Activated CD8-positive, alpha-beta memory T cell treated with anti-CD3 and anti-CD28 coated beads for 36 hours (primary cell): Measurements from ENCODE around the gene GPR149. TPM values are rescaled to one million over a fixed set of nuclear protein-coding genes. Genes with fewer than 3 reads are reported as not detected.

Experiments
- CTCF ChIA-PET: fragments of 350-600 bp; sonication (Branson Sonifier 250); formaldehyde crosslinking; loops from one replicate; lab custom pipeline; 2021; ENCODE audit warnings: antibody characterized with exemption; lab: Charles Lee
- POLR2A ChIA-PET: fragments of 350-600 bp; sonication (Branson Sonifier 250); formaldehyde crosslinking; loops from one replicate; lab custom pipeline; 2021; ENCODE audit warnings: antibody characterized with exemption; lab: Charles Lee
- total RNA-seq, 2 experiments: library from RNA; stranded (reverse); gene quantifications; one replicate each; pipeline ENCODE4 v1.2.3, GENCODE V29; 2021

Gene GPR149
- total RNA-seq, 2 experiments from 2014 or later, result not detected

DNA sequence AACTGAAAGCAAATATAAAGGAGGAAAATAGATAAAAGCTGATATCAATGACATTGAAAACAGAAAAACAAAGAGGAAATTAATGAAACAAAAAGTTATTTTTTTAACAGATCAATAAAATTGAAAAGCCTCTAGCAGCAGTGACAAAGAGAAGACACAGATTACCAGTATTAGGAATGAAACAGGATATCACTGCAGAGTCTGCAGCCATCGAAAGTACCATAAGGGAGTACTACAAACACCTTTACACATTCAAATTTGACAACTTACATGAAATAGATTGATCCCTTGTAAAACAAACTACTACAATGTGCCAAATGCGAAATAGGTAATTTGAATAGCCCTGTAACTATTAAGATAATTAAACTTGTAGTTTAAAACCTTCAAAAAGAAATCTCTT, 80.8 kb downstream of the GPR149 start:
- CTCF ChIA-PET, result no interaction called here
- POLR2A ChIA-PET, result no interaction called here

DNA sequence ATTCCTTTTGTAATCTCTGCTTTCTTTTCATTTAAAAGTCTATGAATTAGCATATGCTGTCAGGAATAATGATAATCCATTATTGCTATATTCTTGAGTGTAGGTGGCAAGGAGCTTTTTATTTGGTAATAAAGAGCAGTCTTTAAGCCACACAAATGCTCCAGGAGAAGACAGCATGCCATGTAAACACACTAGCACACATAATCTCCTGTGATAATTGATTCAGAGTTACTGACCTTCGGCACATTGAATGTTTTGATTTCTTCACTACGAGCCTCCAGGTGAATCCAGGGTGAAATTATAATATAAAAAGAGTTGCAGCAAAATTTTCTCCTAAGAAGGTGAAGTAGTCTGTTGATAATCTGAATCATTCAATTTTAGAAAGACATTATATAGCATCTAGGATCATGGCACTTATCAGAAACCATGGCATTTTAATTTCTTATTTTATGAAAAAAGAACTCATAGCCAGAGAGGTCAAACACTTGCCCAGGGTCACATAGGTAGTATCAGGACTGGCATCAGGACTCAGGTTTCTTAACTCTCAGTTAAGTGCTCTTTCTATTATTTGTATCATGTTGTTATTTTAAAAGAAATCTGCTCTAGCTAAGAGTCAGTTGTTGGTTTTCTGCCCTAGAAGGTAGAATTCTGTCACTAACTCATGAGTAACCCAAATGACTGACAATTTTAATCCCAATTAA, 84.4 kb downstream of the GPR149 start:
- POLR2A ChIA-PET, result no interaction called here
- CTCF ChIA-PET, result no interaction called here

GRCh38 chr3:154338570-154338969, 91.4 kb downstream of the GPR149 start:
- POLR2A ChIA-PET, result no interaction called here
- CTCF ChIA-PET, result no interaction called here

- POLR2A ChIA-PET, result no interaction called here
Measured at GRCh38 chr3:154338008-154338407, 92.0 kb downstream of the GPR149 start.

GRCh38 chr3:154334973-154335420, 95.0 kb downstream of the GPR149 start:
- ChIA-PET POLR2A (no interaction called here), CTCF (no interaction called here)

More at GRCh38 chr3:154338008-154338407, 92.0 kb downstream of the GPR149 start:
- CTCF ChIA-PET, result no interaction called here

- CTCF ChIA-PET, result no interaction called here
- POLR2A ChIA-PET, result no interaction called here
Measured at GRCh38 chr3:154327871-154328270, 102.1 kb downstream of the GPR149 start.

DNA sequence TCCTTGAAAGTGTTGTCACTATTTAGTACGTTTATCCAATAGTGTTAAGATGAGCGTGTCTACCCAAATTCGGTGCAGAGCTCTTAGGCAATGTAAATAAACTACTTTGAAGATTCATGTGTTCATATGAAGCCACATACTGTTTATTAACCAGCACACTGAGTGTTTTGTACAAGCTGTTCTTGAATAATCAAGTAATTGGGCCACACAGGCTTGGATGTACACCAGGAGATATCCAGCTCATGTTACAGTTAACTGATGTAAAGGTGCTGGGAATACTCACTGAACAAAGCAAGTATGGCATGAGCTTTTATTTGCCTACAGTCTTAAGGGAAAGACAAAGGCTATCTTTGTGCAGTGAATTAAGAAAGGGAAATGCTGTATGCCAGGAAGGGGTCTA, 105.1 kb downstream of the GPR149 start:
- CTCF ChIA-PET, result interaction anchor here (1.0 kb wide), 1 partner anchor 19 kb away, joined by 4 read pairs; no protein-coding TSS in a partner anchor
- POLR2A ChIA-PET, result interaction anchor here (0.6 kb wide), 1 partner anchor 1939 kb away, joined by 3 read pairs; no protein-coding TSS in a partner anchor

DNA sequence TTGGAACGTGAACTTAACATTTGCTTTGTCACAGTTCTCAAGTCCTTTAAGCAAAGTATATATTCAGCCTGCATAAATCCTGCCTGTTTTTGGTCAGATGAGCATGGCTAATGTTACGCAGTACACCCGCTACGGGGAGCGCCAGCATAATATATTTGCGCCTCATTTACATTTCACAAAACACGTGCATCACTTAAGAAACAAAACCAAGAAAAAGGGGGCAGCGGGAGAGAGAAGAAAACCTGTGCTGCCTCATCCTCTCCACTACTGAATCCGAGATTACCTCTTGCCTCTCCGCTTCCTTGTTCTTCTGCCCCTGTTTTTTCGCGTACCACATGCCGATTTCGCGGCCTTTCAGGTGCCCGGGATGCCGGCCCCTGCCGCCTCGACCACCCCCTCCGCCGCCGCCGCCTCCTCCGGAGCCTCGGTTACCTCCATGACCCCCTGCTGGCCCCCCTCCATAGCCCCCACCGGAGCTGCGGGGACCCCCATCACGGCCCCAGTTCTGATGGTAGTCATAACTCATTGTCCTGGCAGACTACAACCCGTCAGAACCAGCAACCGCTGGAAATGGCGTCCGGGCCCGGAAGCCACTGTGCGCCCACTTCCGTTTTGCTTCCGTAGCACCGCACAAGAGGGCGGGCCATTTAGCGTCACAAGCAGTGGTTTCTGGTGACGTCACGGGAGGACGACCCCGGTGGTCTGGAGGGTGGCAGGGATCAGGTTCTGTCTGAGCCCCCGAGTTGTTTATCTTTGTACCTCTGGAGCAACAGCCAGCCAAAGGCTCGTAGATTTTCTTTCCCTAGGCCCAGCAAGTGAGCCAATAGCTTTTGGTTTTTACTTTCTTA, 105.9 kb downstream of the GPR149 start, which contains the start of gene DHX36:
Gene DHX36 (minus strand): TSS at position 597 of the 848 bp plus-strand sequence. CDS start 71 bp downstream, at position 526.
- ChIA-PET POLR2A (interaction anchor here (0.6 kb wide), 2 partner anchors 40 to 155 kb away, joined by 3 to 7 read pairs; no protein-coding TSS in a partner anchor), CTCF (interaction anchor here (0.5 to 1.0 kb wide), 2 partner anchors 18 to 175 kb away, joined by 3 to 4 read pairs; no protein-coding TSS in a partner anchor)

DNA sequence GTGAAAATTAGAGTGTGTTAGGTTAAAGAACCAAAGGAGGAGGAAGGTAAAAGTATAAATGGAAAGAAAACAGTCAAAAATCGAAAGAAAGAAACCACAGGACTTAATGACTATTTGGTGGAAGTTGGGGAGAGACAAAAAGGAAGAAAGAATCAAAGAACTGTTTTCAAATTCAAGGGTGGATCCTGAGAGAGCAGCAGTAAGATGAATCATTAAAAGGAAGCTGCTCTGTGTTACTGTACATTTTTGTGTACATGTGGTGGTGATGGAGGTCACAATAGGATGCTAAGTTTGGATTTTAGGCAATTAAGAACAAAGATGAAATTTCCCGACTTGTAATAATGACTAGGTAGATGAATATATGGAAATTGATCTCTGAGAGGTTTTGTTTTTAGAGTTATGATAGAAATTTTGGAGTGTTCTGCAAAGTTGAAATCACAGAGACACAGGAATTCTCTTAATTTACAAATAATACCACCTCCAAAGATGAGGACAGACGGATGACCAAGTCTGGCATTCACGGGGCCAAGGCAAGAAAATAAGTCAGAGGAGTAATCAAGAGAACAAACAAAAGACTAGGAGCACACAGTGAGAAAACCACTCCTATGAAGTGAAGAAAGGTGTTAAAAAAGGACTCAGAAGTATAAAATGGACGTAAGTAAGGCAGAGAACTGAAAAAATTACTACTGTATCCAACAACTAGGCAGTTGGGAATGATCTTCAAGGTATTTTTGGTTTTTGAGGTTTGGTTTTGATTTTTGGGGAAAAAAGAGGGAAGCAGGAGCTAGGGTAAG, 112.8 kb downstream of the GPR149 start:
- CTCF ChIA-PET, result no interaction called here
- POLR2A ChIA-PET, result no interaction called here

DNA sequence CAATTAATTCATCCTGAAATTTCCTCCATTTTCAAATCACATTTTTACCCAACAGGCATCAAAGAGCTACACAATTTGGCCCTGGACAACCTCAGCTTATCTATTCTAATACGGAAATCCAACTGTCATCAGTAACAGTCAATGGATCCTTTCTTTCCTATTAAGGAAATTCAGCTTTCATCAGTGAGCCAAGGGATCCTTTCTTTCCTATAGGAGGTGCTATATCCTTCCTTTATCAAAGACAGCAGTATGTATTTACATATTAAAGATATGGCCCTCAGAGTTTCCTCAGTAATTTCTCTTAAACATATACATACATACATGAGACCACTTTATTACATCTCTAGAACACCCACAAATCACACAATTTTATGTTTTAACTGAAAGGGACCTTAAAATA, 115.8 kb downstream of the GPR149 start:
- POLR2A ChIA-PET, result interaction anchor here (0.6 kb wide), 1 partner anchor 13 kb away, joined by 3 read pairs; no protein-coding TSS in a partner anchor
- CTCF ChIA-PET, result no interaction called here

GRCh38 chr3:154310840-154311239, 119.2 kb downstream of the GPR149 start:
- ChIA-PET CTCF (no interaction called here), POLR2A (no interaction called here)

GRCh38 chr3:154307363-154307762, 122.6 kb downstream of the GPR149 start:
- CTCF ChIA-PET, result no interaction called here
- POLR2A ChIA-PET, result no interaction called here

- POLR2A ChIA-PET, result no interaction called here
- CTCF ChIA-PET, result interaction anchor here (1.0 kb wide), 1 partner anchor 20 kb away, joined by 4 read pairs; the partner anchor contains the start of gene DHX36
Measured at GRCh38 chr3:154304936-154305335, 125.1 kb downstream of the GPR149 start.

DNA sequence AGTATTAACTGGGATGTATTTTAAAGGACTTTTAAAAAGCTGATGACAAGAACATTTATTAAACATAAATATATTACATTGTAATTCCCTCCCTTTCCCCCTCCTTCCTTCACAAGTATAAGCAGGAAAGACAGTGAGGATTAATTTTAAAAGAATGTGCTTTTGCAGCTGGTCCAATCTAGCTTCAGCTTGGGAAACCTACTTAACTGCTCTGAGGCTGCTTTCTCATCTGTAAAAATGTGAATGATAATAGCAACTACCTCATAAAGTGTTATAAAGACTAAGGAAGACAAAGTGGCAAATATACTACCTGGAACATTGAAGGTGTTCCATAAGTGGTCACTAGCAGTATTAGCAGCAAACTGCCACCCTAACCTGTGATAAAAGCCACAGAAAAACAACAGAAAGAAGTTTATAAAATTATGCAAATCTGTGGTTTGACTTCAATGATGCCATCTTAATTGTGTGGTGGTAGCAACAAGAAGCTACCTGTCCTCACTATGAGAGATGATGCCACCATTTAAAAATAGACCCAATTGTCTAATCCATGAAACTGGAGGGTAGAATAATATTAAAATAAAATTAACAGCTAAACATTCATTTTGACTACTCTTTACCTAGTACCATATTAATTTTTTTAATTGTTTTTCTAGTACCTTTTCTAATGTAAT, 125.7 kb downstream of the GPR149 start:
- POLR2A ChIA-PET, result no interaction called here
- CTCF ChIA-PET, result no interaction called here

- POLR2A ChIA-PET, result no interaction called here
Measured at GRCh38 chr3:154301561-154301960, 128.4 kb downstream of the GPR149 start.

GRCh38 chr3:154294016-154294415, 136.0 kb downstream of the GPR149 start:
- CTCF ChIA-PET, result no interaction called here
- POLR2A ChIA-PET, result no interaction called here

More at GRCh38 chr3:154301561-154301960, 128.4 kb downstream of the GPR149 start:
- CTCF ChIA-PET, result no interaction called here

GRCh38 chr3:154290187-154290586, 139.8 kb downstream of the GPR149 start:
- ChIA-PET POLR2A (no interaction called here), CTCF (no interaction called here)
